T-helper 1 cell treated with Interleukin-12 subunit alpha and Interleukin-12 subunit beta and Interleukin-4 antibody, amounts not matched to agents 30 μg/mL and 1 μg/mL, for 36 hours (primary cell): ENCODE data around the gene ETS1.

ENCODE experiments used
- H3K27ac Mint-ChIP-seq: one replicate; pipeline ENCODE4 v1.8.0; 2021; ENCODE audit warnings: mild to moderate bottlenecking, mixed read lengths
- H3K27me3 Mint-ChIP-seq: one replicate; pipeline ENCODE4 v1.8.0; 2021; ENCODE audit warnings: low read depth, mixed read lengths
- H3K36me3 Mint-ChIP-seq: one replicate; pipeline ENCODE4 v1.8.0; 2021; ENCODE audit warnings: low read depth, mixed read lengths
- H3K4me1 Mint-ChIP-seq: one replicate; pipeline ENCODE4 v1.8.0; 2021; ENCODE audit warnings: low read depth, mixed read lengths
- H3K4me3 Mint-ChIP-seq: one replicate; pipeline ENCODE4 v1.8.0; 2021; ENCODE audit warnings: mild to moderate bottlenecking, moderate library complexity, mixed read lengths
- H3K9me3 Mint-ChIP-seq: one replicate; pipeline ENCODE4 v1.8.0; 2021; ENCODE audit warnings: mixed read lengths

ETS1 gene

DNA sequence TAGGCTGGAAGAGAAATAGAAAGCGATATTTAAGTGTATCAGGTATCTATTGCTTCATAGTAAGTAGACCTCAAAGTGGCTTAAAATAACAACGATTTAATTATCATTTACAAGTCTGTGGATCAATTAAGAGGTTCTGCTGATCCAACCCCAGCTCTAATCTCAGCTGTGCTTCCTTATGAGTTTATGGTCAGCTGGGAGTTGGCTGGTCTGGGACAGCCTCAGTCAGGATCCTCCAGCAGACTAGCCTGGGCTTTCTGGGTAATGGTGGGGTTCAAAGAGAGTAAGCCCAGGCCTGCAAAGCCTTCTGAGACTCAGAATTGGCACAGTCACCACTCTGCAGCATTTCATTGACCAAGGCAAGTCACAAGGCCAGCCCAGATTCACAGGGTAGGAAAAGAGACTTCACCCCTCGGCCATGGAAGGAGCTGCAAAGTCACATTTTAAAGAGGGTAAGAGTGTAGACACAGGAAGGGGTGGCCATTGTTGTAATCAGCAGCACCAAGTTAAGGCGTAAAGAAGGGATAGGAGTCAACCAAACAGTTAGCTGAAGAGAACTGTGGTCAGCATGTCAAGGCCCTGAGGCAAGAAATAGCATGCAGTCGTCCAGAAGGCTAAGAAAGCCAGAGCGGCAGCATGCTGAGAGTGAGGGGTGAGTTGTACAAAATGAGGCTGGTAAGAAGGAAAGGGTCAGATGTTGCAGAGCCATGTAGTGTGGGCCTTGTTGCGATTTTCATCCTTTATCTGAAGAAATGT is 168.2 kb downstream of the ETS1 start:
- H3K9me3 Mint-ChIP-seq = no peaks in the 10 kb centered on the region
- H3K4me3 Mint-ChIP-seq = no peak overlapping the region
- peaks cover 7% of the 10 kb centered on the region for H3K36me3 Mint-ChIP-seq
- peaks cover 43% of the 10 kb centered on the region for H3K4me1 Mint-ChIP-seq
- H3K27ac Mint-ChIP-seq = no peak overlapping the region
- no peaks in the 10 kb centered on the region for H3K27me3 Mint-ChIP-seq

DNA sequence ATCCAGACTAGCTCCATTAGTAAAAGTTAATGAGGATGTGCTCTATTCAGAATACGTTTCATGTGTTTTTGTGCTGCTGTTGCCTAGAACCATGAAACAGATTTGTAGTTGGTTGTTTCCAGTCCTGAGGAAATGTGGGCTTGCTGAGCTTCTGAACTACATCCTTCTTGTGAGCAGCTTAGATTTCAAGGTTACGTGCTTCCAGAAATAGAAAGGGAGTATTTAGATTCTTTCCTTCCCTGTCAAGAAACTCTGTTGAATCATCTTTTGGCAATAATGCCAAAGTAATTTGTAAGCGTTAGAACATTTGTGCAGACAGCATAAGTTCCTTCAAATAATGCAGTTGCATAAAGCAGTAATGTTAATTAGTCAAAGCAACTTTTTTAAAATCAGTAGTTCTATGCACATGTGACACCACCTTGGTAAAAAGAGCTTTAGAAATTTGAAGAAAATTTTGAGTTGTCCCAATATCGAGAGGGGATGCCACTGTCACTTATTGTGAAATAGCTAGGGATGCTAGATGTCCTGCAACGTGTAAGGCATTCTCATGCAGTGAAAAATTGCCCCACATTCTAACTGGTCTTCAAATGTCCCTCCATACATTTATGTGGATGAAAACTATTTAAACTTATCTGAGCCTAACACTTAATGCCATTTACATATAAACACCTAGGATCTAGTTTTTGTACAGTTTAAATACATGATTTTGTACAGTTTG is 169.6 kb downstream of the ETS1 start:
- Mint-ChIP-seq H3K27me3 (no peaks in the 10 kb centered on the region), H3K4me3 (no peak overlapping the region), H3K9me3 (no peaks in the 10 kb centered on the region), H3K36me3 (peaks cover 7% of the 10 kb centered on the region), H3K27ac (no peak overlapping the region), H3K4me1 (peaks cover 45% of the 10 kb centered on the region)

DNA sequence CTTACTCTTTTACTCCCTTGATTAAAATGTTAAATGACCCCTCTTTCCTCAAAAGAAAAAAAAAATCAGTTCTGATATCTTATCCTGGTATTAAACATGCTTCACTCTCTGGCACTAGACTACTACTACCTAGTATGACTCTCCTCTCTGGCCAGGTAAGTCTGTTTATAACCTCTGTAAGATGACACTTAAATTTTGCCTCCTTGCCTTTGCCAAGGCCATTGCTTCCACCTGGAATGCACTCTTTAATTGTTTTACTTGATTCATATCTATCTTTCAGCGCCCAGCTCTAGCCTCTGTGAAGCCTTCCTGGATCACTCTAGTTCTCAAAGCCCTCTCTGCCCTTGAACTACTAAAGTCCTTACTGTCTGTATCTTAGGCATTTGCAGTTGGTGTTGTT is 170.4 kb downstream of the ETS1 start:
- no peak overlapping the region for H3K4me3 Mint-ChIP-seq
- no peak overlapping the region for H3K27ac Mint-ChIP-seq
- H3K36me3 Mint-ChIP-seq = peaks cover 7% of the 10 kb centered on the region
- peaks cover 43% of the 10 kb centered on the region for H3K4me1 Mint-ChIP-seq
- no peaks in the 10 kb centered on the region for H3K27me3 Mint-ChIP-seq
- H3K9me3 Mint-ChIP-seq = no peaks in the 10 kb centered on the region

DNA sequence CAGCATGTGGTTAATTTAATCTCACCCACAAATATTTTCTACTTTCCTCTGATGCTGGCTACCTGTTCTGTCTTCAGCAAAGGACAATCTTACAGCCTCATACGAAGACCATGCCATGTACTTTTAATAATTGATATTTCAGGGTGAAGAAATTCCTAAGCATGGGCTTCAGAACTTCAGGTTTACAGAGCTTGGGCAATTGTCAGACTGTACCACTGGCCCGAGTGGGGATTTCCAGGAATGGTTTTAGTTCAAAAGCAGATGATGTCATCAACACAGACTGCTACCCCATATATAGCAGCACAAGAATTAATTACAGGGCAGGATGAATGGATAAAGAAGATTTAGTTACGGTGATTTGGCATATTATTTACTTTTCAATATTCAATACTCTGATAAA is 171.8 kb downstream of the ETS1 start:
- no peak overlapping the region for H3K4me3 Mint-ChIP-seq
- no peak overlapping the region for H3K27ac Mint-ChIP-seq
- peaks cover 38% of the 10 kb centered on the region for H3K4me1 Mint-ChIP-seq
- H3K9me3 Mint-ChIP-seq = no peaks in the 10 kb centered on the region
- H3K27me3 Mint-ChIP-seq = no peaks in the 10 kb centered on the region
- H3K36me3 Mint-ChIP-seq = peaks cover 7% of the 10 kb centered on the region

- Mint-ChIP-seq H3K27ac (peak overlapping the region; percentile 52), H3K4me1 (peaks cover 35% of the 10 kb centered on the region), H3K4me3 (peak overlapping the region; percentile 22), H3K9me3 (no peaks in the 10 kb centered on the region), H3K36me3 (peaks cover 7% of the 10 kb centered on the region), H3K27me3 (no peaks in the 10 kb centered on the region)
These were observed 174.2 kb downstream of the ETS1 start for GRCh38 chr11:128412847-128413791.

GRCh38 chr11:128411812-128412211 is 175.5 kb downstream of the ETS1 start:
- H3K27me3 Mint-ChIP-seq = no peaks in the 10 kb centered on the region
- H3K4me1 Mint-ChIP-seq = peaks cover 30% of the 10 kb centered on the region
- peaks cover 4% of the 10 kb centered on the region for H3K36me3 Mint-ChIP-seq
- peak overlapping the region; percentile 64 for H3K4me3 Mint-ChIP-seq
- peak overlapping the region; percentile 63 for H3K27ac Mint-ChIP-seq
- no peaks in the 10 kb centered on the region for H3K9me3 Mint-ChIP-seq

DNA sequence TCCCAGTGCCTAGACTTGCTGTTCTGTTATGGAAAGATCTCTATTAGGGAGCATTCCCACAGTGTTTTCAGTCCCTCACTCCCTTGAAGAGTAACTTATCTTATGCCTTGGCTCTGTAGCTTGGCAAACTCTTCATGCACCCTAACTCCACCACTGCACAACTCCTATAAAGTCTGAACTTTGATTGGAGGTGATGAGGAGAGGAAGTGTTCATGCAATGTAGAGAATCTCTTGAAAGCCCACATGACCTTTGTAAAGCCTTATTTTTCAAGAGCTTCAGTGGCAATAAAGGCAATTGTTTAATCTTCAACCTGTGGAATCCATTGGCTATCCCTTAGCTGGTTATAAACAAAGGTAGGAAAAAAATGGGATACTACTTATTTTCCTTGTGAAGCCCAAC is 176.2 kb downstream of the ETS1 start:
- H3K4me3 Mint-ChIP-seq = no peak overlapping the region
- no peak overlapping the region for H3K27ac Mint-ChIP-seq
- peaks cover 4% of the 10 kb centered on the region for H3K36me3 Mint-ChIP-seq
- H3K4me1 Mint-ChIP-seq = peaks cover 30% of the 10 kb centered on the region
- H3K27me3 Mint-ChIP-seq = no peaks in the 10 kb centered on the region
- no peaks in the 10 kb centered on the region for H3K9me3 Mint-ChIP-seq

GRCh38 chr11:128409476-128409875 is 177.9 kb downstream of the ETS1 start:
- peaks cover 25% of the 10 kb centered on the region for H3K4me1 Mint-ChIP-seq
- peaks cover under 1% of the 10 kb centered on the region for H3K36me3 Mint-ChIP-seq
- H3K9me3 Mint-ChIP-seq = no peaks in the 10 kb centered on the region
- H3K4me3 Mint-ChIP-seq = no peak overlapping the region
- no peaks in the 10 kb centered on the region for H3K27me3 Mint-ChIP-seq
- no peak overlapping the region for H3K27ac Mint-ChIP-seq
